HepG2 (cell line): Measurements from ENCODE around the gene RALY. TPM values are rescaled to one million over a fixed set of nuclear protein-coding genes. Genes with fewer than 3 reads are reported as not detected.
A peak's percentile ranks its signal among the peaks of the same experiment; 100 is the strongest.

Experiments used
- ATAC-seq: fragments of 200-7000 bp; cut with Tn5 transposase; 3 replicates; pipeline ENCODE4 v1.9.1; 2020; ENCODE audit warnings: mild to moderate bottlenecking, moderate library complexity
- BruUV-seq: library from RNA; stranded (reverse); fragments of 400-500 nt; replicated peaks from 2 replicates; lab custom pipeline; 2021; lab: Mats Ljungman, UMichigan
- CTCF ChIA-PET: fragments of 300-600 bp; formaldehyde crosslinking; extraction: SDS; loops from one replicate; lab custom pipeline; 2021; ENCODE audit warnings: low total read pairs, inconsistent platforms, low intra/inter-chr PET ratio; lab: Yijun Ruan, JAX
- POLR2A ChIA-PET: fragments of 350-600 bp; sonication (Branson Sonifier 250); formaldehyde crosslinking; loops from one replicate; lab custom pipeline; 2020; ENCODE audit warnings: antibody characterized with exemption, inconsistent platforms; lab: Yijun Ruan, JAX
- DNase-seq: peaks from one replicate; pipeline ENCODE4 v3.0.0-alpha.2; 2015; ENCODE audit warnings: low spot score
- FAIRE-seq: peaks from 3 replicates; lab custom pipeline; 2011; peaks lifted over from hg19 to GRCh38; lab: Jason Lieb, UNC
- H2AFZ ChIP-seq: one replicate; pipeline ENCODE4 v1.6.1; 2011; ENCODE audit warnings: low read length, inconsistent platforms
- H3K27ac ChIP-seq: fragments of 300-600 bp; 3 replicates; pipeline ENCODE4 v1.8.0; 2011; ENCODE audit warnings: mixed run types, mild to moderate bottlenecking, mixed read lengths, low read length, inconsistent platforms; ENCODE audit not compliant: insufficient read depth; ENCODE audit errors: extremely low read length
- H3K27me3 ChIP-seq, 2 experiments: fragments of 200-600 bp in 1 of 2; 2 replicates in 1 of 2; 3 replicates in 1 of 2; pipeline versions ENCODE4 v1.6.0 to v1.8.0; 2011; ENCODE audit warnings: low read length in 2 of 2, mild to moderate bottlenecking in 2 of 2, moderate library complexity in 2 of 2, inconsistent platforms in 1 of 2; ENCODE audit not compliant: insufficient read depth in 2 of 2, control insufficient read depth in 1 of 2
- H3K36me3 ChIP-seq, 2 experiments: fragments of 200-600 bp in 1 of 2; replicated peaks in 1 of 2; 2 replicates in 1 of 2; 3 replicates in 1 of 2; pipeline versions ENCODE4 v1.5.1 to v1.8.0; 2011; ENCODE audit warnings: low read length in 2 of 2, inconsistent platforms in 1 of 2; ENCODE audit not compliant: insufficient read depth in 2 of 2, control insufficient read depth in 1 of 2
- H3K4me1 ChIP-seq: 2 replicates; pipeline ENCODE4 v1.5.1; 2012; ENCODE audit warnings: low read length, inconsistent platforms; ENCODE audit not compliant: insufficient read depth
- H3K4me2 ChIP-seq: 2 replicates; pipeline ENCODE4 v1.6.0; 2011; ENCODE audit warnings: low read depth, low read length, inconsistent platforms
- H3K4me3 ChIP-seq, 3 experiments: fragments of 200-600 bp in 1 of 3; sonication (generic), shearing (Covaris generic) in 1 of 3; replicated peaks in 1 of 3; 2 replicates each; pipeline ENCODE4 v1.5.1; 2011 to 2016; ENCODE audit warnings: low read length in 3 of 3, inconsistent platforms in 2 of 3, low read depth in 2 of 3, mild to moderate bottlenecking in 2 of 3, control low read depth in 1 of 3, mixed read lengths in 1 of 3; ENCODE audit not compliant: insufficient read depth in 1 of 3
- H3K79me2 ChIP-seq: one replicate; pipeline ENCODE4 v1.6.1; 2011; ENCODE audit warnings: low read length, inconsistent platforms; ENCODE audit not compliant: insufficient read depth
- H3K9ac ChIP-seq: 2 replicates; pipeline ENCODE4 v1.6.0; 2011; ENCODE audit warnings: mild to moderate bottlenecking, low read depth, low read length, inconsistent platforms; ENCODE audit not compliant: insufficient read depth
- H3K9me3 ChIP-seq: 2 replicates; pipeline ENCODE4 v1.5.1; 2012; ENCODE audit warnings: mild to moderate bottlenecking, low read length
- H4K20me1 ChIP-seq: 2 replicates; pipeline ENCODE4 v1.6.0; 2011; ENCODE audit warnings: inconsistent platforms, mild to moderate bottlenecking, low read length, moderate library complexity; ENCODE audit not compliant: insufficient read depth
- ASH2L ChIP-seq: fragments of 300-600, 200-600 bp; sonication (generic); IDR thresholded peaks from 2 replicates; pipeline ENCODE4 v1.7.0; 2017; ENCODE audit warnings: low read depth, mild to moderate bottlenecking, moderate library complexity, mixed read lengths, low read length; ENCODE audit not compliant: insufficient read length
- KDM5B ChIP-seq: sonication (generic); formaldehyde crosslinking; IDR thresholded peaks from 2 replicates; pipeline ENCODE4 v1.4.0; 2020; ENCODE audit warnings: missing genetic modification reagents, mild to moderate bottlenecking, borderline replicate concordance
- POLR2A ChIP-seq, 2 experiments: IDR thresholded peaks; 2 replicates each; pipeline ENCODE4 v1.6.1; 2011; ENCODE audit warnings: low read depth in 2 of 2, low read length in 2 of 2, mild to moderate bottlenecking in 1 of 2, moderate library complexity in 1 of 2; ENCODE audit not compliant: insufficient read depth in 1 of 2
- POLR2G ChIP-seq: fragments of 200-400 bp; formaldehyde crosslinking; IDR thresholded peaks from 2 replicates; pipeline ENCODE4 v1.6.1; 2018; ENCODE audit warnings: mild to moderate bottlenecking, low read depth, low read length, moderate library complexity
- RBM22 ChIP-seq: fragments of 200-400 bp; formaldehyde crosslinking; optimal IDR thresholded peaks from 2 replicates; pipeline ENCODE3; 2017; ENCODE audit warnings: mild to moderate bottlenecking, low read length, moderate library complexity
- SMARCE1 ChIP-seq: fragments of 450-650 bp; IDR thresholded peaks from 2 replicates; pipeline ENCODE4 v1.6.1; 2017; ENCODE audit warnings: borderline replicate concordance
- TEAD2 ChIP-seq: sonication (generic); formaldehyde crosslinking; IDR thresholded peaks from 2 replicates; pipeline ENCODE4 v1.9.0; 2021; ENCODE audit warnings: missing genetic modification reagents
- ZNF121 ChIP-seq: sonication (generic); formaldehyde crosslinking; IDR thresholded peaks from 2 replicates; pipeline ENCODE4 v1.5.0; 2020; ENCODE audit warnings: mild to moderate bottlenecking, missing genetic modification reagents
- ZNF256 ChIP-seq: sonication (generic); formaldehyde crosslinking; conservative IDR thresholded peaks from 2 replicates; pipeline ENCODE4 v1.4.0; 2020; ENCODE audit warnings: missing genetic modification reagents
- ZNF34 ChIP-seq: sonication (generic); formaldehyde crosslinking; IDR thresholded peaks from 2 replicates; pipeline ENCODE4 v1.4.0; 2020; ENCODE audit warnings: mild to moderate bottlenecking, missing genetic modification reagents, borderline replicate concordance
- ZSCAN12 ChIP-seq: sonication (generic); formaldehyde crosslinking; IDR thresholded peaks from 2 replicates; pipeline ENCODE4 v1.9.0; 2021; ENCODE audit warnings: mild to moderate bottlenecking, missing genetic modification reagents
- ZSCAN22 ChIP-seq: sonication (generic); formaldehyde crosslinking; IDR thresholded peaks from 2 replicates; pipeline ENCODE4 v1.4.0; 2020; ENCODE audit warnings: mild to moderate bottlenecking, missing genetic modification reagents
- WGBS: methylation state at CpG from one replicate; pipeline ENCODE4 v1.1.6; 2017; ENCODE audit warnings: low lambda C conversion rate; 5-methylcytosine and 5-hydroxymethylcytosine counted together
- in situ Hi-C: cut with HindIII; loops from 2 replicates; pipeline ENCODE4 v1.10.0; 2017; ENCODE audit warnings: low pct_unique_long_range_greater_than_20kb; ENCODE audit not compliant: extremely low pct_ligation_motif_present
- intact Hi-C: fragments of 100-400 bp; cut with micrococcal nuclease; formaldehyde crosslinking; loops from one replicate; pipeline ENCODE4 v1.10.0; 2022; ENCODE audit not compliant: unreplicated experiment
- polyA plus RNA-seq, 8 experiments: library from polyadenylated mRNA; depleted of rRNA in 3 of 8; stranded (reverse) in 7 of 8; unstranded in 1 of 8; fragments of >200 nt; fragmentation: Illumina TruSeq in 4 of 8; extraction: Trizol in 4 of 8; gene quantifications; 2 replicates each; pipeline versions ENCODE4 v1.2.1 to v1.2.3, GENCODE V29; 2011 to 2016; ENCODE audit warnings: low read depth in 4 of 8, missing spikeins in 1 of 8, mixed read lengths in 1 of 8; ENCODE audit not compliant: insufficient read depth in 1 of 8
- total RNA-seq, 5 experiments: library from RNA; depleted of rRNA; stranded (reverse); fragments of >200 nt; fragmentation: Illumina TruSeq; extraction: Trizol; gene quantifications; 2 replicates each; pipeline ENCODE4 v1.2.3, GENCODE V29; 2016; ENCODE audit warnings: low read depth in 1 of 5

The RALY gene
- total and polyA plus RNA-seq, 2 of the 13 experiments (the other 11 are each of a cell fraction or from before 2014, with no cell fraction given), result 178 to 186 TPM

GRCh38 chr20:34093895-34094294 lies 100.2 kb downstream of the RALY start:
- no TSS peak for BruUV-seq
- no peak for TF ChIP-seq TEAD2 (CRISPR knock-in tag)
- no peak for TF ChIP-seq SMARCE1
- no peak for TF ChIP-seq ZNF34
- TF ChIP-seq ZSCAN12 (CRISPR knock-in tag), result no peak
- no peak for TF ChIP-seq ASH2L
- TF ChIP-seq ZNF256, result no peak
- TF ChIP-seq ZSCAN22 (CRISPR knock-in tag), result no peak
- no peak for TF ChIP-seq KDM5B (CRISPR knock-in tag)
- TF ChIP-seq RBM22, result peak; percentile 98
- TF ChIP-seq POLR2G, result 0 out of 2 replicates have a peak, but pooled peaks have one; percentile 23
- TF ChIP-seq ZNF121 (CRISPR knock-in tag), result peak; percentile 92
- TF ChIP-seq POLR2A (IDR thresholded peaks at IDR 0.05; ENCODE audit: insufficient read depth in 1 of 2, low read depth in 2 of 2, low read length in 2 of 2), result peak in 1 of 2 experiments; percentile 23; a peak in 1 of 4 replicates
- in situ Hi-C loops (no loop called here), intact Hi-C loops (no loop called here)
- no peak for FAIRE-seq
- H4K20me1 ChIP-seq, result peaks cover 27% of the 10 kb centered on the region
- CTCF ChIA-PET, result no interaction called here
- H3K27ac ChIP-seq, result no peak overlapping the region
- no peak for DNase-seq
- H3K4me1 ChIP-seq, result no peaks in the 10 kb centered on the region
- H3K36me3 ChIP-seq, result peaks cover 53 to 94% of the 10 kb centered on the region in 2 experiments
- 100% methylated on average over 2 of the region's 2 CpGs for WGBS
- no peaks in the 10 kb centered on the region for H3K27me3 ChIP-seq
- no peak overlapping the region for H3K9ac ChIP-seq
- peaks cover 5% of the 10 kb centered on the region for H3K79me2 ChIP-seq
- no peak overlapping the region for H3K4me2 ChIP-seq
- no peak overlapping the region for H3K4me3 ChIP-seq
- ATAC-seq, result no peak
- H3K9me3 ChIP-seq, result no peaks in the 10 kb centered on the region
- POLR2A ChIA-PET, result interaction anchor here (1.3 to 5.8 kb wide), 2 partner anchors 8 to 18 kb away, joined by 3 to 48 read pairs; partner anchors contain the start of gene EIF2S2
- H2AFZ ChIP-seq, result no peak overlapping the region
